Astrocyte (in vitro differentiated cells and primary cell): ENCODE data around the gene MYH9.

Experiments
- CTCF ChIP-seq: IDR thresholded peaks from 2 replicates; pipeline ENCODE4 v1.5.1; 2011; ENCODE audit warnings: low read depth, mild to moderate bottlenecking, inconsistent platforms, low read length, moderate library complexity; ENCODE audit not compliant: insufficient read depth
- EZH2 ChIP-seq: IDR thresholded peaks from 2 replicates; pipeline ENCODE4 v1.6.1; 2012; ENCODE audit warnings: mild to moderate bottlenecking, low read length, inconsistent platforms; ENCODE audit not compliant: insufficient read depth

GRCh38 chr22:36339171-36340065, 48.3 kb downstream of the MYH9 start:
- TF ChIP-seq CTCF (no peak), EZH2 (no peak)
